K562 (cell line): ENCODE results near the gene NRM. TPM values are rescaled to one million over a fixed set of nuclear protein-coding genes. Genes with fewer than 3 reads are reported as not detected.

ENCODE experiments used
- HMG20B ChIP-seq: fragments of 250-450 bp; sonication (Bioruptor Pico); IDR thresholded peaks from 2 replicates; pipeline ENCODE4 v1.5.0; 2021; ENCODE audit warnings: mild to moderate bottlenecking
- IFI16 ChIP-seq: fragments of 250-450 bp; sonication (Bioruptor Pico); IDR thresholded peaks from 2 replicates; pipeline ENCODE4 v2.1.2; 2022; ENCODE audit warnings: mild to moderate bottlenecking, inconsistent platforms
- LARP7 ChIP-seq: fragments of 450-650 bp; IDR thresholded peaks from 2 replicates; pipeline ENCODE4 v1.6.1; 2016
- MCM3 ChIP-seq: fragments of 450-650 bp; IDR thresholded peaks from 2 replicates; pipeline ENCODE4 v1.6.1; 2016
- MEF2D ChIP-seq: conservative IDR thresholded peaks from 2 replicates; pipeline ENCODE4 v1.6.1; 2016; ENCODE audit warnings: low read depth, missing genetic modification characterization, missing compliant biosample characterization
- NR2C1 ChIP-seq, 2 experiments: fragments of 450-650 bp; IDR thresholded peaks; 2 replicates each; pipeline ENCODE4 v1.6.1; 2017; ENCODE audit warnings: mild to moderate bottlenecking in 2 of 2, antibody characterized with exemption in 1 of 2, inconsistent platforms in 1 of 2, missing compliant biosample characterization in 1 of 2, missing genetic modification characterization in 1 of 2
- PHTF2 ChIP-seq: fragments of 250-450 bp; sonication (Bioruptor Pico); IDR thresholded peaks from 2 replicates; pipeline ENCODE4 v1.5.0; 2021; ENCODE audit warnings: mild to moderate bottlenecking
- SMAD4 ChIP-seq: fragments of 250-450 bp; sonication (Bioruptor Pico); conservative IDR thresholded peaks from 2 replicates; pipeline ENCODE4 v1.8.0; 2021; ENCODE audit warnings: inconsistent platforms, mild to moderate bottlenecking, moderate library complexity
- ZNF184 ChIP-seq: sonication (generic); formaldehyde crosslinking; IDR thresholded peaks from 2 replicates; pipeline ENCODE4 v1.5.0; 2020; ENCODE audit warnings: missing genetic modification reagents
- ZNF217 ChIP-seq: sonication (generic); formaldehyde crosslinking; IDR thresholded peaks from 2 replicates; pipeline ENCODE4 v1.8.0; 2022; ENCODE audit warnings: mild to moderate bottlenecking, missing genetic modification reagents
- ZNF384 ChIP-seq: IDR thresholded peaks from 2 replicates; pipeline ENCODE4 v1.6.1; 2012; ENCODE audit warnings: low read depth, low read length, improper control_type of control experiment
- ZNF717 ChIP-seq: fragments of 250-450 bp; sonication (Bioruptor Pico); IDR thresholded peaks from 2 replicates; pipeline ENCODE4 v1.5.0; 2021
- polyA plus RNA-seq, 8 experiments: library from polyadenylated mRNA; depleted of rRNA in 4 of 8; stranded (reverse) in 5 of 8; unstranded in 3 of 8; fragments of >200 nt; fragmentation: Nextera tagmentation in 2 of 8; fragmentation: Illumina TruSeq in 1 of 8; extraction: Ambion mirVana in 2 of 8; extraction: Trizol in 1 of 8; gene quantifications; 2 replicates each; pipeline versions ENCODE4 v1.2.1 to v1.2.3, GENCODE V29; 2011 to 2014; ENCODE audit warnings: inconsistent platforms in 1 of 8, missing spikeins in 1 of 8
- total RNA-seq, 7 experiments: library from RNA; depleted of rRNA in 6 of 7; stranded (reverse); fragments of >200 nt in 6 of 7; fragmentation: Illumina TruSeq in 2 of 7; extraction: Trizol in 2 of 7; gene quantifications; 2 replicates each; pipeline versions ENCODE4 v1.2.1 to v1.2.3, GENCODE V29; 2011 to 2021; ENCODE audit warnings: low replicate concordance in 1 of 7
- TF ChIP-seq, protein P1 (sequence below): sonication (generic); formaldehyde crosslinking; IDR thresholded peaks from 2 replicates; pipeline ENCODE4 v1.8.1; 2023; ENCODE audit warnings: mild to moderate bottlenecking, missing genetic modification reagents
- TF ChIP-seq, protein P2 (sequence below): fragments of 450-650 bp; IDR thresholded peaks from 2 replicates; pipeline ENCODE4 v1.6.1; 2016; ENCODE audit warnings: low read depth
- TF ChIP-seq, protein P3 (sequence below): fragments of 450-650 bp; formaldehyde crosslinking; IDR thresholded peaks from 2 replicates; pipeline ENCODE4 v1.4.0; 2020; ENCODE audit warnings: mild to moderate bottlenecking
- TF ChIP-seq, protein P4 (sequence below): sonication (generic); formaldehyde crosslinking; IDR thresholded peaks from 2 replicates; pipeline ENCODE4 v1.8.1; 2023; ENCODE audit warnings: mild to moderate bottlenecking, missing genetic modification reagents

The NRM gene
- total and polyA plus RNA-seq, 9 of the 15 experiments (the other 6 are each of a cell fraction or from before 2014, with no cell fraction given) = 9.7 to 58.2 (median 18.1) TPM

DNA sequence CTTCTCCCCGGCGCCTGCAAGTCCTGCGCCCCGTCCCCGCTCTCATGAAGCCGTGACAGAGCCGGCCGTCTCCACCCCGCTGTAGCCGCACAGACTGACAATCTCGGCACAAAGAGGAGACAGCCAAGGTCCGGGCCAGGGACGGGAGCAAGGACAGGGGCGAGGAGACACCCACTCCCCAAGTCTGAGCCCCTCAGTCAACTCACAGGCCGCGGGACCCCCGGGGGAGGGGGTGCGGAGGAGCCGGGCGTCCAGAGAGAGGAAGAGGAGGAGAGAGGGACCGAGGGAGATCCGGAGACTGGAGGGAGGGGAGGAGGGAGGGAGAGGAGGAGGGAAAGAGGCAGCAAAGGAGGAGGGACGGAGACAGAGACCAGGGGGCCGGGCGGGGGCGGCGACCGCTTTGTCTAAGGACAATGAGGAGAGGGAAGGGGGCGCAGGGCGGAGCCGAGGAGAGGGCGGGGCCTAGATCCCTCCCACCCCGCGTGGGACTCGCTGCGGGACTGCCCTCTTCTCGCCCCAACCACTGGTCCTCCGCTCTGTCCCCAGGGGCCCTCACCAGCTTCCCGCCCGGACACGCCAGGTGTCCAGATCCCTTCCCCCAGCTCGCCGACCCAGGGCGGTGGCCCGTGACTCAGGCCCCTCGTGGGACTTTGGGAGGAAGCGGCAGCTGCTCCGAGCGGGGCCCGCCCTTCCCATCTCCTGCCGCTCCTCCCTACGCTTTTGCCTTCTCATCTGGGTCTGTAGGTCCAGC, 3.7 kb downstream of the NRM start (continued):
- TF ChIP-seq, protein P1, sequence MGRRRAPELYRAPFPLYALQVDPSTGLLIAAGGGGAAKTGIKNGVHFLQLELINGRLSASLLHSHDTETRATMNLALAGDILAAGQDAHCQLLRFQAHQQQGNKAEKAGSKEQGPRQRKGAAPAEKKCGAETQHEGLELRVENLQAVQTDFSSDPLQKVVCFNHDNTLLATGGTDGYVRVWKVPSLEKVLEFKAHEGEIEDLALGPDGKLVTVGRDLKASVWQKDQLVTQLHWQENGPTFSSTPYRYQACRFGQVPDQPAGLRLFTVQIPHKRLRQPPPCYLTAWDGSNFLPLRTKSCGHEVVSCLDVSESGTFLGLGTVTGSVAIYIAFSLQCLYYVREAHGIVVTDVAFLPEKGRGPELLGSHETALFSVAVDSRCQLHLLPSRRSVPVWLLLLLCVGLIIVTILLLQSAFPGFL (CRISPR knock-in tag) = no peak
- TF ChIP-seq ZNF217 (CRISPR knock-in tag) = no peak
- peak; percentile 49; the same call in 1 of the 2 replicates for TF ChIP-seq LARP7
- no peak for TF ChIP-seq NR2C1 (IDR thresholded peaks at IDR 0.05)
- TF ChIP-seq NR2C1 (tag; IDR thresholded peaks at IDR 0.05) = peak; percentile 38; the same call in 1 of the 2 replicates
- no peak for TF ChIP-seq HMG20B
- no peak for TF ChIP-seq ZNF717 (CRISPR knock-in tag)
- no peak for TF ChIP-seq IFI16
- TF ChIP-seq PHTF2 (CRISPR knock-in tag) = no peak
- TF ChIP-seq, protein P2, sequence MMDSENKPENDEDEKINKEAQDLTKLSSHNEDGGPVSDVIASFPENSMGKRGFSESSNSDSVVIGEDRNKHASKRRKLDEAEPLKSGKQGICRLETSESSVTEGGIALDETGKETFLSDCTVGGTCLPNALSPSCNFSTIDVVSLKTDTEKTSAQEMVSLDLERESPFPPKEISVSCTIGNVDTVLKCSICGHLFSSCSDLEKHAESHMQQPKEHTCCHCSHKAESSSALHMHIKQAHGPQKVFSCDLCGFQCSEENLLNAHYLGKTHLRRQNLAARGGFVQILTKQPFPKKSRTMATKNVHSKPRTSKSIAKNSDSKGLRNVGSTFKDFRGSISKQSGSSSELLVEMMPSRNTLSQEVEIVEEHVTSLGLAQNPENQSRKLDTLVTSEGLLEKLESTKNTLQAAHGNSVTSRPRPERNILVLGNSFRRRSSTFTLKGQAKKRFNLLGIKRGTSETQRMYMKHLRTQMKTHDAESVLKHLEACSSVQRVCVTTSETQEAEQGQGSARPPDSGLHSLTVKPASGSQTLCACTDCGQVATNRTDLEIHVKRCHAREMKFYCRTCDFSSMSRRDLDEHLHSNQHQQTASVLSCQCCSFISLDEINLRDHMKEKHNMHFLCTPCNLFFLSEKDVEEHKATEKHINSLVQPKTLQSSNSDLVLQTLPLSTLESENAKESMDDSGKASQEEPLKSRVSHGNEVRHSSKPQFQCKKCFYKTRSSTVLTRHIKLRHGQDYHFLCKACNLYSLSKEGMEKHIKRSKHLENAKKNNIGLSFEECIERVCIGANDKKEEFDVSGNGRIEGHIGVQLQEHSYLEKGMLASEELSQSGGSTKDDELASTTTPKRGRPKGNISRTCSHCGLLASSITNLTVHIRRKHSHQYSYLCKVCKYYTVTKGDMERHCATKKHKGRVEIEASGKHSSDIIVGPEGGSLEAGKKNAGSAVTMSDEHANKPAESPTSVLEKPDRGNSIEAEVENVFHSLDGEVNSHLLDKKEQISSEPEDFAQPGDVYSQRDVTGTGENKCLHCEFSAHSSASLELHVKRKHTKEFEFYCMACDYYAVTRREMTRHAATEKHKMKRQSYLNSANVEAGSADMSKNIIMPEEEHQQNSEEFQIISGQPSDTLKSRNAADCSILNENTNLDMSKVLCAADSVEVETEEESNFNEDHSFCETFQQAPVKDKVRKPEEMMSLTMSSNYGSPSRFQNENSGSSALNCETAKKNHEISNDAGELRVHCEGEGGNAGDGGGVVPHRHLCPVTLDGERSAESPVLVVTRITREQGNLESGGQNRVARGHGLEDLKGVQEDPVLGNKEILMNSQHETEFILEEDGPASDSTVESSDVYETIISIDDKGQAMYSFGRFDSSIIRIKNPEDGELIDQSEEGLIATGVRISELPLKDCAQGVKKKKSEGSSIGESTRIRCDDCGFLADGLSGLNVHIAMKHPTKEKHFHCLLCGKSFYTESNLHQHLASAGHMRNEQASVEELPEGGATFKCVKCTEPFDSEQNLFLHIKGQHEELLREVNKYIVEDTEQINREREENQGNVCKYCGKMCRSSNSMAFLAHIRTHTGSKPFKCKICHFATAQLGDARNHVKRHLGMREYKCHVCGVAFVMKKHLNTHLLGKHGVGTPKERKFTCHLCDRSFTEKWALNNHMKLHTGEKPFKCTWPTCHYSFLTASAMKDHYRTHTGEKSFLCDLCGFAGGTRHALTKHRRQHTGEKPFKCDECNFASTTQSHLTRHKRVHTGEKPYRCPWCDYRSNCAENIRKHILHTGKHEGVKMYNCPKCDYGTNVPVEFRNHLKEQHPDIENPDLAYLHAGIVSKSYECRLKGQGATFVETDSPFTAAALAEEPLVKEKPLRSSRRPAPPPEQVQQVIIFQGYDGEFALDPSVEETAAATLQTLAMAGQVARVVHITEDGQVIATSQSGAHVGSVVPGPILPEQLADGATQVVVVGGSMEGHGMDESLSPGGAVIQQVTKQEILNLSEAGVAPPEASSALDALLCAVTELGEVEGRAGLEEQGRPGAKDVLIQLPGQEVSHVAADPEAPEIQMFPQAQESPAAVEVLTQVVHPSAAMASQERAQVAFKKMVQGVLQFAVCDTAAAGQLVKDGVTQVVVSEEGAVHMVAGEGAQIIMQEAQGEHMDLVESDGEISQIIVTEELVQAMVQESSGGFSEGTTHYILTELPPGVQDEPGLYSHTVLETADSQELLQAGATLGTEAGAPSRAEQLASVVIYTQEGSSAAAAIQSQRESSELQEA = no peak
- TF ChIP-seq MCM3 = no peak
- TF ChIP-seq, protein P3, sequence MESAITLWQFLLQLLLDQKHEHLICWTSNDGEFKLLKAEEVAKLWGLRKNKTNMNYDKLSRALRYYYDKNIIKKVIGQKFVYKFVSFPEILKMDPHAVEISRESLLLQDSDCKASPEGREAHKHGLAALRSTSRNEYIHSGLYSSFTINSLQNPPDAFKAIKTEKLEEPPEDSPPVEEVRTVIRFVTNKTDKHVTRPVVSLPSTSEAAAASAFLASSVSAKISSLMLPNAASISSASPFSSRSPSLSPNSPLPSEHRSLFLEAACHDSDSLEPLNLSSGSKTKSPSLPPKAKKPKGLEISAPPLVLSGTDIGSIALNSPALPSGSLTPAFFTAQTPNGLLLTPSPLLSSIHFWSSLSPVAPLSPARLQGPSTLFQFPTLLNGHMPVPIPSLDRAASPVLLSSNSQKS (CRISPR knock-in tag) = no peak
- no peak for TF ChIP-seq ZNF384
- TF ChIP-seq, protein P4, sequence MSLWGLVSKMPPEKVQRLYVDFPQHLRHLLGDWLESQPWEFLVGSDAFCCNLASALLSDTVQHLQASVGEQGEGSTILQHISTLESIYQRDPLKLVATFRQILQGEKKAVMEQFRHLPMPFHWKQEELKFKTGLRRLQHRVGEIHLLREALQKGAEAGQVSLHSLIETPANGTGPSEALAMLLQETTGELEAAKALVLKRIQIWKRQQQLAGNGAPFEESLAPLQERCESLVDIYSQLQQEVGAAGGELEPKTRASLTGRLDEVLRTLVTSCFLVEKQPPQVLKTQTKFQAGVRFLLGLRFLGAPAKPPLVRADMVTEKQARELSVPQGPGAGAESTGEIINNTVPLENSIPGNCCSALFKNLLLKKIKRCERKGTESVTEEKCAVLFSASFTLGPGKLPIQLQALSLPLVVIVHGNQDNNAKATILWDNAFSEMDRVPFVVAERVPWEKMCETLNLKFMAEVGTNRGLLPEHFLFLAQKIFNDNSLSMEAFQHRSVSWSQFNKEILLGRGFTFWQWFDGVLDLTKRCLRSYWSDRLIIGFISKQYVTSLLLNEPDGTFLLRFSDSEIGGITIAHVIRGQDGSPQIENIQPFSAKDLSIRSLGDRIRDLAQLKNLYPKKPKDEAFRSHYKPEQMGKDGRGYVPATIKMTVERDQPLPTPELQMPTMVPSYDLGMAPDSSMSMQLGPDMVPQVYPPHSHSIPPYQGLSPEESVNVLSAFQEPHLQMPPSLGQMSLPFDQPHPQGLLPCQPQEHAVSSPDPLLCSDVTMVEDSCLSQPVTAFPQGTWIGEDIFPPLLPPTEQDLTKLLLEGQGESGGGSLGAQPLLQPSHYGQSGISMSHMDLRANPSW (CRISPR knock-in tag) = no peak
- 0 out of 2 replicates have a peak, but pooled peaks have one; percentile 40 for TF ChIP-seq MEF2D (tag)
- TF ChIP-seq ZNF184 = no peak
- peak; percentile 83; the same call in 1 of the 2 replicates for TF ChIP-seq SMAD4 (CRISPR knock-in tag)
